Measurements from ENCODE around the gene RPP25L.

RPP25L gene

DNA sequence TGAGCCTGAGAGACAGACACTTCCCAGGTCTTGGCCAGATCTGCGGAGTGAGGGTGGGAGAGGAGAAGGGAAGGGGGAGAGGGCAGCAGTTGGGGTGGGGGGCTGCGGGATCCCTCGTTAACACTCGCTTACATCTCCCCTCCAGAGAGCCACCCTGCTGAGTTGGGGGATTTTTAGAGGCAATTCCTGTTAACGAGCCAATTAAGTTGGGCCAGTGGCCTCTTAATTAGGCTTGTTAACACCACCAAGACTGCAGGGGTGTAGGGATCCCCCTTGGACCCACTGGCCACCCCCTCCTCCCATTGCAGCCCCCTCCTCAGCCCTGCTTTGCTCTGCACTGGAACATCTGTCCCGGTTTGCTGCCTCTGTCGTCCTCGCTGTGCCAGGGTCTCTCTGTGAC, 46.0 kb downstream of the RPP25L start:
- DNase-seq = no peak

DNA sequence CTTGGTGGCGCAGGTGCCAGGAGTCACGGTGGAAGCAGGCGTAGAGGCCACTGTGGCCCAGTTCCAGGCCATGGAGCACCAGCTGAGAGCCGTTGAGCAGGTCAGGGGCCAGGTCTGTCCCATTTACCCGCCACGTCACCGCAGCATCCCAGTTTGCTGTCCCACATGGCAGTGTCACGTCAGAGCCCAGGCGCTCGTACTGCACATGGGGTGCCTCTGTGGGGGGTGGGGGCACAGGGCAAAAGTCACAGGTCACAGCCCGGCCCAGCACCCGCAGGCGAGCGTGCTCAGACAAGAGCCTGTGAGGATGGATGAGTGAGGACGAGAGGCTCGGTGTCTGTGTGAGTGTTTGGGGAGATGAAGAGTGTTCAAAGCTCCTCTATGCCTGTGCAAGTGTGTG, 47.3 kb downstream of the RPP25L start:
- no peak for DNase-seq

- no peak for DNase-seq
Observed at GRCh38 chr9:34563262-34563661, 48.6 kb downstream of the RPP25L start.

DNA sequence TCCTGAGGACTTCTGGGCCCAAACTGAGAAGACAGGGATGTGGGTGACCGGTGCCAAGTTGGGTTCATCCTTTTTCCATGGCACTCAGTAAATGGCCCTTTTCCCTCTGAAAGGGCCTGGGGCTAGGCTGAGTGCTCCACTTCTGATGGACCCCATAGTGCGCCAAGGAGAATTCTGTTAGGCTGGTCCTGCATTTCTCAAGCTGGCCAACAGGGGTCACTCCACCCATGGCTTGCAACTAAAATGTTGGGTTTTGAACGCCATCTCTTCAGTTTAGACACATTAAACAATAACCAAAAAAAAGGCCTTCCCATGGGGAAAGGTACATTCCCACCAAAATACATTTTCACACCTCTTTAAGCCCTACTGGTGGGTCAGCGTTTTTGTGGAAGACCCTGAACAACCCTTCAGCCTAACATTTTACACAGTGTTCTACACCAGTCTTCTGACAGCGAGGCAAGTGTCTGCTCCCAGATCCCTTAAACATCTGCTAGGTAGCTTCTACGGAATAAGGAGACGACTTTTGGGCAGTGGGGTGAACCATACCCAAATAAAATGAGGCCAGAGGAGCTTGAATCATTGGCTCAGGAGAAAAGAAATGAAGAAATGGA, 49.7 kb downstream of the RPP25L start:
- DNase-seq = no peak

DNA sequence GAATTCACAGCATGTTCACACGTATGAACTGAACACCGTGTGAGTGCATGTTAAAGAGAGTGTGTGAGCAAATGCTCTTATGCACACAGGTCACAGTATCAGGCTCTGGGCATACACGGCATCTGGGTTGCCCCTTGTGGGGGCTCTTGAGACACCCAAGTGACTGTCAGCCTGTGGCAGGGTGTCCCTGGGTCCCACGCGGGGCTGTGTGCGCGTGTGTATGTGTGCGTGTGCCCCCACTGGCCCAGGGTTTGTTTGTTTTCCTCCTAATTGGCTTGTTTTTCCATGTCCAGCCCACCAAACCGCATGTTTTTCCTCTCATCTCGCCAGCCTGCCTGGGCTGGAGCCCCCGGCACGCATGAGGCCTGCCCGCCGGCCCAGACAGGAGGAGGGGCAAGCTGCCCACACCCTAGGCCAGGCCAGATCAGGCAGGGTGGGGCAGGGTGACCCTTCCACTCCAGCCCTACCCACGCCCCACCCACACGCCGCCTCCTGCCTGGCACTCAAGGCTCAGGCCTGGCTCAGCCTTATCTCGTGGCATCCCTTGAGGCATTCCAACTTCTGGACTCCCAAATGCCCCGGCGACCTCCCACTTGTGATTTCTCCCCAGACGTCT, 51.2 kb downstream of the RPP25L start:
- DNase-seq = no peak

All from NCI-H69 (cell line).